ENCODE measurements around the gene PDCD1LG2.

GRCh38 chr9:5518937-5519319 is 8.6 kb downstream of the PDCD1LG2 start:
- TF ChIP-seq CTCF (IDR thresholded peaks at IDR 0.05) (no peak), MXI1 (IDR thresholded peaks at IDR 0.05; ENCODE audit: low read depth, low read length) (no peak), GABPA (IDR thresholded peaks at IDR 0.05; ENCODE audit: low read depth) (no peak), ELF1 (IDR thresholded peaks at IDR 0.05) (no peak), USF1 (IDR thresholded peaks at IDR 0.05; ENCODE audit: borderline replicate concordance, low read depth) (no peak), POLR2AphosphoS5 (IDR thresholded peaks at IDR 0.05; ENCODE audit: low read depth, low read length) (no peak), MAX (IDR thresholded peaks at IDR 0.05; ENCODE audit: low read depth) (no peak), EP300 (IDR thresholded peaks at IDR 0.05; ENCODE audit: borderline replicate concordance in 1 of 2, low read depth in 1 of 2, low read length in 1 of 2) (no peak)

All from SK-N-SH (cell line).